Stimulated activated CD8-positive, alpha-beta memory T cell treated with anti-CD3 and anti-CD28 coated beads, Interleukin-12 subunit alpha, Interleukin-12 subunit beta, amount 100 ng/mL, for 24 hours (primary cell): Measurements from ENCODE around the gene AGFG2.
"Not testable (repeated sequence)": the region's sequence is repeated elsewhere in the genome, so short reads cannot be mapped to it uniquely, and the experiment has no call there.

Source experiments
- DNase-seq: peaks from one replicate; pipeline ENCODE4 v3.0.0-alpha.2; 2020; ENCODE audit errors: extremely low read depth

The AGFG2 gene

GRCh38 chr7:100538654-100539435, at the start of gene AGFG2:
TSS of gene AGFG2 (plus strand) at chr7:100539203. CDS start at chr7:100539347, 144 bp downstream.
- DNase-seq: peak; percentile 100

- DNase-seq: no peak
These were observed 49.2 kb upstream of the AGFG2 start for GRCh38 chr7:100489824-100490223.

GRCh38 chr7:100490483-100491191, 48.4 kb upstream of the AGFG2 start:
- no peak for DNase-seq

GRCh38 chr7:100491192-100491578, 47.8 kb upstream of the AGFG2 start:
- DNase-seq: no peak

- DNase-seq: no peak
These were observed 46.1 kb upstream of the AGFG2 start for GRCh38 chr7:100492738-100493475.

GRCh38 chr7:100493476-100494264, 45.3 kb upstream of the AGFG2 start:
- DNase-seq: no peak

GRCh38 chr7:100496509-100496908, 42.5 kb upstream of the AGFG2 start:
- no peak for DNase-seq

- DNase-seq: not testable (repeated sequence)
These were observed 38.3 kb upstream of the AGFG2 start for GRCh38 chr7:100500743-100501142.

- not testable (repeated sequence) for DNase-seq
These were observed 35.0 kb upstream of the AGFG2 start for GRCh38 chr7:100504031-100504430.

- no peak for DNase-seq
These were observed 34.0 kb upstream of the AGFG2 start for GRCh38 chr7:100504887-100505611.

- no peak for DNase-seq
These were observed 32.6 kb upstream of the AGFG2 start for GRCh38 chr7:100506356-100506923.

- no peak for DNase-seq
These were observed 29.8 kb upstream of the AGFG2 start for GRCh38 chr7:100509231-100509630.

GRCh38 chr7:100510437-100511239, 28.4 kb upstream of the AGFG2 start:
- DNase-seq: no peak

GRCh38 chr7:100513212-100513810, 25.7 kb upstream of the AGFG2 start:
- no peak for DNase-seq

- DNase-seq: no peak
These were observed 23.9 kb upstream of the AGFG2 start for GRCh38 chr7:100515072-100515532.

- no peak for DNase-seq
These were observed 22.7 kb upstream of the AGFG2 start for GRCh38 chr7:100516135-100516812.

- no peak for DNase-seq
These were observed 21.7 kb upstream of the AGFG2 start for GRCh38 chr7:100517305-100517704.

- DNase-seq: no peak
These were observed 19.4 kb upstream of the AGFG2 start for GRCh38 chr7:100519580-100519979.

- no peak for DNase-seq
These were observed 18.9 kb upstream of the AGFG2 start for GRCh38 chr7:100520138-100520537.
